B cell (primary cell): ENCODE results near the gene FAM131B. TPM values are rescaled to one million over a fixed set of nuclear protein-coding genes. Genes with fewer than 3 reads are reported as not detected.

Experiments used
- ATAC-seq: fragments of 200-7000 bp; cut with Tn5 transposase; one replicate; pipeline ENCODE4 v1.10.0; 2021; ENCODE audit warnings: low read depth, mild to moderate bottlenecking, moderate number of reproducible peaks, moderate library complexity
- CTCF ChIA-PET: fragments of 350-600 bp; sonication (Branson Sonifier 250); formaldehyde crosslinking; loops from one replicate; lab custom pipeline; 2021; ENCODE audit warnings: antibody characterized with exemption, inconsistent platforms; lab: Charles Lee
- POLR2A ChIA-PET: fragments of 350-600 bp; sonication (Branson Sonifier 250); formaldehyde crosslinking; loops from one replicate; lab custom pipeline; 2021; ENCODE audit warnings: antibody characterized with exemption; lab: Charles Lee
- DNase-seq: peaks from one replicate; pipeline ENCODE4 v3.0.0; 2013
- H2AFZ ChIP-seq: 2 replicates; pipeline ENCODE4 v1.6.1; 2012; ENCODE audit warnings: mild to moderate bottlenecking, low read depth, low read length; ENCODE audit not compliant: insufficient read depth, poor library complexity, severe bottlenecking
- H3K27ac ChIP-seq, 2 donors: 1 replicate in 1 of 2; 2 replicates in 1 of 2; pipeline ENCODE4 v1.5.1; 2012 to 2013; ENCODE audit warnings: low read length in 2 of 2, mild to moderate bottlenecking in 2 of 2, moderate library complexity in 1 of 2
- H3K27me3 ChIP-seq, 4 experiments: fragments of 200-600 bp in 1 of 4; sonication (generic) in 1 of 4; replicated peaks in 1 of 4; 1 replicate in 2 of 4; 2 replicates in 2 of 4; pipeline versions ENCODE4 v1.6.1 to v1.7.0; 2013 to 2016; ENCODE audit warnings: low read length in 3 of 4, mild to moderate bottlenecking in 2 of 4, mixed read lengths in 1 of 4, moderate library complexity in 1 of 4; ENCODE audit not compliant: insufficient read depth in 4 of 4, control insufficient read depth in 3 of 4; ENCODE audit errors: control extremely low read depth in 1 of 4
- H3K36me3 ChIP-seq, 2 experiments: replicated peaks in 1 of 2; 1 replicate in 1 of 2; 2 replicates in 1 of 2; pipeline versions ENCODE4 v1.6.1 to v1.7.1; 2013; ENCODE audit warnings: low read length in 1 of 2; ENCODE audit not compliant: insufficient read depth in 2 of 2, control insufficient read depth in 1 of 2; ENCODE audit errors: control extremely low read depth in 1 of 2, extremely low read depth in 1 of 2
- H3K4me1 ChIP-seq, 2 donors: fragments of 200-600 bp in 1 of 2; sonication (generic) in 1 of 2; 1 replicate in 1 of 2; 2 replicates in 1 of 2; pipeline versions ENCODE4 v1.5.1 to v1.6.1; 2013 to 2017; ENCODE audit warnings: low read length in 2 of 2; ENCODE audit not compliant: control insufficient read depth in 2 of 2, insufficient read depth in 2 of 2
- H3K4me2 ChIP-seq: replicated peaks from 2 replicates; pipeline ENCODE3; 2012; ENCODE audit warnings: mild to moderate bottlenecking, low read depth, low read length; ENCODE audit not compliant: poor library complexity, severe bottlenecking
- H3K4me3 ChIP-seq, 5 experiments: fragments of 200-600 bp in 1 of 5; sonication (generic) in 1 of 5; 1 replicate in 3 of 5; 2 replicates in 2 of 5; pipeline versions ENCODE4 v1.5.1 to v1.7.0; 2011 to 2016; ENCODE audit warnings: low read length in 4 of 5, mild to moderate bottlenecking in 4 of 5, low read depth in 2 of 5, control low read depth in 1 of 5, moderate library complexity in 1 of 5; ENCODE audit not compliant: insufficient read depth in 1 of 5; ENCODE audit errors: control extremely low read depth in 1 of 5, extremely low read depth in 1 of 5
- H3K79me2 ChIP-seq: fragments of 200-600 bp; sonication (generic); one replicate; pipeline ENCODE4 v1.6.0; 2016; ENCODE audit warnings: low read length; ENCODE audit not compliant: control insufficient read depth, insufficient read depth
- H3K9ac ChIP-seq: fragments of 200-600 bp; sonication (generic); 2 replicates; pipeline ENCODE4 v1.6.1; 2017; ENCODE audit warnings: mild to moderate bottlenecking, low read length, moderate library complexity
- H3K9me3 ChIP-seq, 3 donors: one replicate each; pipeline versions ENCODE4 v1.6.1 to v1.7.1; 2013; ENCODE audit warnings: low read length in 2 of 3; ENCODE audit not compliant: control insufficient read depth in 2 of 3, insufficient read depth in 1 of 3; ENCODE audit errors: control extremely low read depth in 1 of 3
- H4K20me1 ChIP-seq: 2 replicates; pipeline ENCODE4 v1.6.0; 2012; ENCODE audit warnings: mild to moderate bottlenecking, low read length; ENCODE audit not compliant: insufficient read depth, control insufficient read depth, poor library complexity, severe bottlenecking
- H3K27ac Mint-ChIP-seq: one replicate; pipeline ENCODE4 v1.8.0; 2021; ENCODE audit warnings: mixed read lengths
- H3K27me3 Mint-ChIP-seq: one replicate; pipeline ENCODE4 v1.8.0; 2021; ENCODE audit warnings: mixed read lengths
- H3K4me1 Mint-ChIP-seq: one replicate; pipeline ENCODE4 v1.8.0; 2021; ENCODE audit warnings: mixed read lengths
- H3K4me3 Mint-ChIP-seq: one replicate; pipeline ENCODE4 v1.8.0; 2021; ENCODE audit warnings: mixed read lengths
- H3K9me3 Mint-ChIP-seq: one replicate; pipeline ENCODE4 v1.8.0; 2022; ENCODE audit warnings: mixed read lengths; ENCODE audit not compliant: insufficient read depth
- CTCF ChIP-seq: fragments of 200-600 bp; IDR thresholded peaks from one replicate; pipeline ENCODE4 v1.8.0; 2022; ENCODE audit warnings: antibody characterized with exemption, mild to moderate bottlenecking
- EZH2 ChIP-seq: IDR thresholded peaks from 2 replicates; pipeline ENCODE4 v1.6.1; 2012; ENCODE audit warnings: borderline replicate concordance, low read depth, mild to moderate bottlenecking, moderate library complexity, low read length; ENCODE audit not compliant: insufficient read depth, poor library complexity, severe bottlenecking
- WGBS: methylation state at CpG from one replicate; pipeline ENCODE4 v1.1.5; 2013; ENCODE audit warnings: missing lambda C conversion rate; ENCODE audit not compliant: insufficient coverage; 5-methylcytosine and 5-hydroxymethylcytosine counted together
- intact Hi-C: fragments of 100-400 bp; cut with micrococcal nuclease; formaldehyde crosslinking; loops from one replicate; pipeline ENCODE4 v1.10.0; 2022
- polyA plus RNA-seq: library from polyadenylated mRNA; depleted of rRNA; stranded (reverse); fragments of >200 nt; gene quantifications from 2 replicates; pipeline ENCODE4 v1.2.3, GENCODE V29; 2012
- total RNA-seq, 2 donors: library from RNA; stranded (reverse); fragments of 120-200 nt in 1 of 2; gene quantifications; 1 replicate in 1 of 2; 2 replicates in 1 of 2; pipeline versions ENCODE4 v1.2.3 to v1.2.4, GENCODE V29; 2013 to 2022

FAM131B gene
- total and polyA plus RNA-seq, 2 donors (not counting 1 experiment from before 2014, with no cell fraction given), result 0.05 TPM; not detected in 1

GRCh38 chr7:143316492-143316891 lies 46.0 kb downstream of the FAM131B start:
- Histone ChIP-seq H4K20me1 (no peaks in the 10 kb centered on the region), H3K9me3 (no peaks in the 10 kb centered on the region), H3K9ac (no peak overlapping the region), H3K4me2 (no peak overlapping the region), H3K27me3 (no peaks in the 10 kb centered on the region), H3K79me2 (no peaks in the 10 kb centered on the region), H2AFZ (no peak overlapping the region), H3K4me3 (no peak overlapping the region), H3K27ac (no peak overlapping the region), H3K4me1 (no peaks in the 10 kb centered on the region), H3K36me3 (no peaks in the 10 kb centered on the region)
- Mint-ChIP-seq H3K4me1 (no peaks in the 10 kb centered on the region), H3K27ac (no peak overlapping the region), H3K4me3 (no peak overlapping the region), H3K9me3 (no peaks in the 10 kb centered on the region), H3K27me3 (no peaks in the 10 kb centered on the region)
- POLR2A ChIA-PET, result no interaction called here
- CTCF ChIA-PET, result interaction anchor here (0.6 kb wide), 1 partner anchor 17 kb away, joined by 4 read pairs; no protein-coding TSS in a partner anchor
- ATAC-seq, result no peak
- intact Hi-C loops, result no loop called here
- WGBS, result 97% methylated on average over 4 of the region's 4 CpGs
- DNase-seq, result no peak
- no peak for TF ChIP-seq EZH2
- no peak for TF ChIP-seq CTCF

GRCh38 chr7:143315776-143316175 lies 46.7 kb downstream of the FAM131B start, which contains the start of gene CLCN1:
Gene CLCN1, plus strand, starts transcription at chr7:143316111. Its CDS starts 102 bp downstream, at chr7:143316213.
- Mint-ChIP-seq H3K4me3 (no peak within 1 kb of the TSS), H3K4me1 (peaks cover 2% of the 10 kb centered on the region), H3K27ac (no peak within 1 kb of the TSS), H3K9me3 (no peaks in the 10 kb centered on the region), H3K27me3 (no peaks in the 10 kb centered on the region)
- ChIA-PET CTCF (interaction anchor here (0.6 to 0.8 kb wide), 2 partner anchors 9 to 17 kb away, joined by 3 to 4 read pairs; no protein-coding TSS in a partner anchor), POLR2A (no interaction called here)
- Histone ChIP-seq H3K9ac (no peak within 1 kb of the TSS), H4K20me1 (no peaks in the 10 kb centered on the region), H3K36me3 (no peaks in the 10 kb centered on the region), H3K4me1 (no peaks in the 10 kb centered on the region), H3K4me2 (no peak within 1 kb of the TSS), H3K79me2 (no peaks in the 10 kb centered on the region), H2AFZ (no peak within 1 kb of the TSS), H3K27me3 (no peaks in the 10 kb centered on the region), H3K4me3 (no peak within 1 kb of the TSS), H3K9me3 (no peaks in the 10 kb centered on the region), H3K27ac (no peak within 1 kb of the TSS)
- intact Hi-C loops, result no loop called here
- no peak for ATAC-seq
- no peak for DNase-seq
- WGBS, result 40% methylated on average over 1 of the region's 5 CpGs
- no peak for TF ChIP-seq CTCF
- TF ChIP-seq EZH2, result no peak
